ENCODE results near the gene C14orf180.

GRCh38 chr14:104591031-104591430 lies 11.5 kb downstream of the C14orf180 start:
- TF ChIP-seq CTCF (IDR thresholded peaks at IDR 0.05) = no peak
- no peak for TF ChIP-seq POLR2AphosphoS5 (IDR thresholded peaks at IDR 0.05; ENCODE audit: insufficient read depth in 1 of 2, low read depth in 1 of 2)
- no peak for TF ChIP-seq POLR2A (IDR thresholded peaks at IDR 0.05)
